Panc1 (cell line): ENCODE data around the gene SRBD1.

ENCODE experiments used
- POLR2AphosphoS5 ChIP-seq: IDR thresholded peaks from 2 replicates; pipeline ENCODE4 v1.6.1; 2012; ENCODE audit warnings: mild to moderate bottlenecking, low read depth, low read length, moderate library complexity
- SIN3A ChIP-seq: IDR thresholded peaks from 2 replicates; pipeline ENCODE4 v1.6.1; 2012; ENCODE audit warnings: low read depth, mild to moderate bottlenecking, low read length, moderate library complexity, borderline replicate concordance; ENCODE audit not compliant: insufficient read depth
- TF ChIP-seq, protein P1 (sequence below): fragments of 450-650 bp; IDR thresholded peaks from 2 replicates; pipeline ENCODE4 v1.5.1; 2017; ENCODE audit warnings: mild to moderate bottlenecking
- TF ChIP-seq, protein P2 (sequence below), 2 experiments: IDR thresholded peaks; 2 replicates each; pipeline ENCODE4 v1.6.1; 2011 to 2012; ENCODE audit warnings: low read depth in 2 of 2, control low read depth in 1 of 2, low read length in 1 of 2, mild to moderate bottlenecking in 1 of 2, moderate library complexity in 1 of 2; ENCODE audit not compliant: insufficient read depth in 1 of 2

DNA sequence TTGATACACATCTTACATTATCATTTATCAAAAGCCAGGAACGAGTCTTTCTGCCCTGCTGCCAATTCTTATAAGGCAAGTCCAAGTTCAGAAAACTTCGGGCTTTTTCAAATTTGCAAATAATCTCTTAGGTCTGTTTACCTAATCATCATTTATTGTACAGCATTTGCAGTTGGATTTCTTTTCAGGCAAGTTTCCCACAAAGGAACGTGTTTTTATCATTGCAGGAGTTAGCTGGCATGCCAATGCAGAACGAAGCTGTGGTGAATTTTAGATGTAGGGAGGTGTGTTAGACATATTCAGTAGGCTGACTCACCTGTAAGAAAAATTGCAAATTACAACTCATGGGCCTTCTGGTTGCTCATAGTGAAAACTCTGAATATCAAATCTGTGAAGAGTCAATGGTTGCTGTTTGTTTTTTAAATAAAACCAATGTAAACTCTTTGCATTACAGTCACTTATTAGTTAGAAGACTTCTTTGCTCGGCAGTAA lies 209.6 kb downstream of the SRBD1 start:
- TF ChIP-seq, protein P1, sequence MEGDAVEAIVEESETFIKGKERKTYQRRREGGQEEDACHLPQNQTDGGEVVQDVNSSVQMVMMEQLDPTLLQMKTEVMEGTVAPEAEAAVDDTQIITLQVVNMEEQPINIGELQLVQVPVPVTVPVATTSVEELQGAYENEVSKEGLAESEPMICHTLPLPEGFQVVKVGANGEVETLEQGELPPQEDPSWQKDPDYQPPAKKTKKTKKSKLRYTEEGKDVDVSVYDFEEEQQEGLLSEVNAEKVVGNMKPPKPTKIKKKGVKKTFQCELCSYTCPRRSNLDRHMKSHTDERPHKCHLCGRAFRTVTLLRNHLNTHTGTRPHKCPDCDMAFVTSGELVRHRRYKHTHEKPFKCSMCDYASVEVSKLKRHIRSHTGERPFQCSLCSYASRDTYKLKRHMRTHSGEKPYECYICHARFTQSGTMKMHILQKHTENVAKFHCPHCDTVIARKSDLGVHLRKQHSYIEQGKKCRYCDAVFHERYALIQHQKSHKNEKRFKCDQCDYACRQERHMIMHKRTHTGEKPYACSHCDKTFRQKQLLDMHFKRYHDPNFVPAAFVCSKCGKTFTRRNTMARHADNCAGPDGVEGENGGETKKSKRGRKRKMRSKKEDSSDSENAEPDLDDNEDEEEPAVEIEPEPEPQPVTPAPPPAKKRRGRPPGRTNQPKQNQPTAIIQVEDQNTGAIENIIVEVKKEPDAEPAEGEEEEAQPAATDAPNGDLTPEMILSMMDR = no peak
- TF ChIP-seq POLR2AphosphoS5 = no peak
- TF ChIP-seq SIN3A = no peak
- TF ChIP-seq, protein P2, sequence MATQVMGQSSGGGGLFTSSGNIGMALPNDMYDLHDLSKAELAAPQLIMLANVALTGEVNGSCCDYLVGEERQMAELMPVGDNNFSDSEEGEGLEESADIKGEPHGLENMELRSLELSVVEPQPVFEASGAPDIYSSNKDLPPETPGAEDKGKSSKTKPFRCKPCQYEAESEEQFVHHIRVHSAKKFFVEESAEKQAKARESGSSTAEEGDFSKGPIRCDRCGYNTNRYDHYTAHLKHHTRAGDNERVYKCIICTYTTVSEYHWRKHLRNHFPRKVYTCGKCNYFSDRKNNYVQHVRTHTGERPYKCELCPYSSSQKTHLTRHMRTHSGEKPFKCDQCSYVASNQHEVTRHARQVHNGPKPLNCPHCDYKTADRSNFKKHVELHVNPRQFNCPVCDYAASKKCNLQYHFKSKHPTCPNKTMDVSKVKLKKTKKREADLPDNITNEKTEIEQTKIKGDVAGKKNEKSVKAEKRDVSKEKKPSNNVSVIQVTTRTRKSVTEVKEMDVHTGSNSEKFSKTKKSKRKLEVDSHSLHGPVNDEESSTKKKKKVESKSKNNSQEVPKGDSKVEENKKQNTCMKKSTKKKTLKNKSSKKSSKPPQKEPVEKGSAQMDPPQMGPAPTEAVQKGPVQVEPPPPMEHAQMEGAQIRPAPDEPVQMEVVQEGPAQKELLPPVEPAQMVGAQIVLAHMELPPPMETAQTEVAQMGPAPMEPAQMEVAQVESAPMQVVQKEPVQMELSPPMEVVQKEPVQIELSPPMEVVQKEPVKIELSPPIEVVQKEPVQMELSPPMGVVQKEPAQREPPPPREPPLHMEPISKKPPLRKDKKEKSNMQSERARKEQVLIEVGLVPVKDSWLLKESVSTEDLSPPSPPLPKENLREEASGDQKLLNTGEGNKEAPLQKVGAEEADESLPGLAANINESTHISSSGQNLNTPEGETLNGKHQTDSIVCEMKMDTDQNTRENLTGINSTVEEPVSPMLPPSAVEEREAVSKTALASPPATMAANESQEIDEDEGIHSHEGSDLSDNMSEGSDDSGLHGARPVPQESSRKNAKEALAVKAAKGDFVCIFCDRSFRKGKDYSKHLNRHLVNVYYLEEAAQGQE (IDR thresholded peaks at IDR 0.05; ENCODE audit: insufficient read depth in 1 of 2, low read depth in 2 of 2, low read length in 1 of 2) = no peak
